Measurements from ENCODE around the gene ULK4.

- no peak for TF ChIP-seq CEBPB (IDR thresholded peaks at IDR 0.05; ENCODE audit: low read depth, low read length)
- no peak for TF ChIP-seq POLR2A (IDR thresholded peaks at IDR 0.05; ENCODE audit: low read depth, low read length)
- no peak for TF ChIP-seq CTCF (conservative IDR thresholded peaks at IDR 0.05; ENCODE audit: low read depth, low read length)
- no peak for TF ChIP-seq MAFK (IDR thresholded peaks at IDR 0.05; ENCODE audit: low read depth, low read length)
- no peak for TF ChIP-seq RFX5 (IDR thresholded peaks at IDR 0.05; ENCODE audit: low read depth, low read length)
- no peak for TF ChIP-seq RAD21 (IDR thresholded peaks at IDR 0.05; ENCODE audit: low read length)
- no peak for TF ChIP-seq MAZ (IDR thresholded peaks at IDR 0.05; ENCODE audit: borderline replicate concordance, low read depth, low read length)
- no peak for TF ChIP-seq SMC3 (IDR thresholded peaks at IDR 0.05; ENCODE audit: low read depth, low read length)
- no peak for TF ChIP-seq CHD1 (IDR thresholded peaks at IDR 0.05; ENCODE audit: low read depth, low read length)
- TF ChIP-seq USF2 (IDR thresholded peaks at IDR 0.05; ENCODE audit: low read depth, low read length): no peak
- TF ChIP-seq NFE2L2 (IDR thresholded peaks at IDR 0.05; ENCODE audit: low read depth, low read length): no peak
Measured at GRCh38 chr3:41662288-41662687, 299.6 kb downstream of the ULK4 start.
